HG03442 (cell line): ENCODE measurements around the gene ZNHIT6.
"Not testable (repeated sequence)": the region's sequence is repeated elsewhere in the genome, so short reads cannot be mapped to it uniquely, and the experiment has no call there.

ENCODE experiments used
- ATAC-seq: cut with Tn5 transposase; IDR thresholded peaks from one replicate; pipeline ENCODE4 v1.9.1; 2021; ENCODE audit warnings: mild to moderate bottlenecking, moderate library complexity; ENCODE audit not compliant: unreplicated experiment

The ZNHIT6 gene

GRCh38 chr1:85672031-85672660 lies 36.1 kb downstream of the ZNHIT6 start:
- ATAC-seq: no peak

- ATAC-seq: no peak
Observed at GRCh38 chr1:85665932-85666331, 42.3 kb downstream of the ZNHIT6 start.

GRCh38 chr1:85663382-85663781 lies 44.9 kb downstream of the ZNHIT6 start:
- ATAC-seq: no peak

GRCh38 chr1:85661767-85662166 lies 46.5 kb downstream of the ZNHIT6 start:
- ATAC-seq: peak; percentile 42

- no peak for ATAC-seq
Observed at GRCh38 chr1:85660541-85660940, 47.7 kb downstream of the ZNHIT6 start.

- no peak for ATAC-seq
Observed at GRCh38 chr1:85659174-85659573, 49.1 kb downstream of the ZNHIT6 start.

GRCh38 chr1:85656948-85657347 lies 51.3 kb downstream of the ZNHIT6 start:
- no peak for ATAC-seq

GRCh38 chr1:85656256-85656655 lies 52.0 kb downstream of the ZNHIT6 start:
- ATAC-seq: no peak

- ATAC-seq: no peak
Observed at GRCh38 chr1:85655315-85655714, 52.9 kb downstream of the ZNHIT6 start.

GRCh38 chr1:85654066-85654782 lies 54.0 kb downstream of the ZNHIT6 start:
- ATAC-seq: no peak

GRCh38 chr1:85652327-85652726 lies 55.9 kb downstream of the ZNHIT6 start:
- no peak for ATAC-seq

- ATAC-seq: no peak
Observed at GRCh38 chr1:85650645-85651044, 57.6 kb downstream of the ZNHIT6 start.

- no peak for ATAC-seq
Observed at GRCh38 chr1:85649591-85649990, 58.6 kb downstream of the ZNHIT6 start.

- ATAC-seq: not testable (repeated sequence)
Observed at GRCh38 chr1:85641598-85642556, 66.4 kb downstream of the ZNHIT6 start.

- not testable (repeated sequence) for ATAC-seq
Observed at GRCh38 chr1:85639920-85640319, 68.3 kb downstream of the ZNHIT6 start.

GRCh38 chr1:85638412-85638811 lies 69.8 kb downstream of the ZNHIT6 start:
- ATAC-seq: no peak

GRCh38 chr1:85630493-85630892 lies 77.7 kb downstream of the ZNHIT6 start:
- no peak for ATAC-seq

GRCh38 chr1:85629532-85629920 lies 78.7 kb downstream of the ZNHIT6 start:
- ATAC-seq: no peak

- ATAC-seq: no peak
Observed at GRCh38 chr1:85628791-85629531, 79.3 kb downstream of the ZNHIT6 start.

- ATAC-seq: no peak
Observed at GRCh38 chr1:85626818-85627217, 81.4 kb downstream of the ZNHIT6 start.

- no peak for ATAC-seq
Observed at GRCh38 chr1:85624361-85624760, 83.9 kb downstream of the ZNHIT6 start.
